Cardiac ventricle fibroblast (primary cell): Measurements from ENCODE around the gene VIM. TPM values are rescaled to one million over a fixed set of nuclear protein-coding genes. Genes with fewer than 3 reads are reported as not detected.

Experiments used
- total RNA-seq: library from RNA; depleted of rRNA; stranded (reverse); fragments of >200 nt; gene quantifications from 2 replicates; pipeline ENCODE4 v1.2.3, GENCODE V29; 2015

VIM gene
- 10,309 and 10,850 TPM in 2 replicates for total RNA-seq

DNA sequence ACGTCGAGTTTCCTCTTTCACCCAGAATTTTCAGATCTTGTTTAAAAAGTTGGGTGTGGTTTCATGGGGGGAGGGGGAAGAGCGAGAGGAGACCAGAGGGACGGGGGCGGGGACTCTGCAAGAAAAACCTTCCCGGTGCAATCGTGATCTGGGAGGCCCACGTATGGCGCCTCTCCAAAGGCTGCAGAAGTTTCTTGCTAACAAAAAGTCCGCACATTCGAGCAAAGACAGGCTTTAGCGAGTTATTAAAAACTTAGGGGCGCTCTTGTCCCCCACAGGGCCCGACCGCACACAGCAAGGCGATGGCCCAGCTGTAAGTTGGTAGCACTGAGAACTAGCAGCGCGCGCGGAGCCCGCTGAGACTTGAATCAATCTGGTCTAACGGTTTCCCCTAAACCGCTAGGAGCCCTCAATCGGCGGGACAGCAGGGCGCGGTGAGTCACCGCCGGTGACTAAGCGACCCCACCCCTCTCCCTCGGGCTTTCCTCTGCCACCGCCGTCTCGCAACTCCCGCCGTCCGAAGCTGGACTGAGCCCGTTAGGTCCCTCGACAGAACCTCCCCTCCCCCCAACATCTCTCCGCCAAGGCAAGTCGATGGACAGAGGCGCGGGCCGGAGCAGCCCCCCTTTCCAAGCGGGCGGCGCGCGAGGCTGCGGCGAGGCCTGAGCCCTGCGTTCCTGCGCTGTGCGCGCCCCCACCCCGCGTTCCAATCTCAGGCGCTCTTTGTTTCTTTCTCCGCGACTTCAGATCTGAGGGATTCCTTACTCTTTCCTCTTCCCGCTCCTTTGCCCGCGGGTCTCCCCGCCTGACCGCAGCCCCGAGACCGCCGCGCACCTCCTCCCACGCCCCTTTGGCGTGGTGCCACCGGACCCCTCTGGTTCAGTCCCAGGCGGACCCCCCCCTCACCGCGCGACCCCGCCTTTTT lies at the start of gene VIM:
VIM (plus strand) TSS at position 151 of the 925 bp plus-strand sequence. CDS start 1,182 bp downstream, outside the sequence.

DNA sequence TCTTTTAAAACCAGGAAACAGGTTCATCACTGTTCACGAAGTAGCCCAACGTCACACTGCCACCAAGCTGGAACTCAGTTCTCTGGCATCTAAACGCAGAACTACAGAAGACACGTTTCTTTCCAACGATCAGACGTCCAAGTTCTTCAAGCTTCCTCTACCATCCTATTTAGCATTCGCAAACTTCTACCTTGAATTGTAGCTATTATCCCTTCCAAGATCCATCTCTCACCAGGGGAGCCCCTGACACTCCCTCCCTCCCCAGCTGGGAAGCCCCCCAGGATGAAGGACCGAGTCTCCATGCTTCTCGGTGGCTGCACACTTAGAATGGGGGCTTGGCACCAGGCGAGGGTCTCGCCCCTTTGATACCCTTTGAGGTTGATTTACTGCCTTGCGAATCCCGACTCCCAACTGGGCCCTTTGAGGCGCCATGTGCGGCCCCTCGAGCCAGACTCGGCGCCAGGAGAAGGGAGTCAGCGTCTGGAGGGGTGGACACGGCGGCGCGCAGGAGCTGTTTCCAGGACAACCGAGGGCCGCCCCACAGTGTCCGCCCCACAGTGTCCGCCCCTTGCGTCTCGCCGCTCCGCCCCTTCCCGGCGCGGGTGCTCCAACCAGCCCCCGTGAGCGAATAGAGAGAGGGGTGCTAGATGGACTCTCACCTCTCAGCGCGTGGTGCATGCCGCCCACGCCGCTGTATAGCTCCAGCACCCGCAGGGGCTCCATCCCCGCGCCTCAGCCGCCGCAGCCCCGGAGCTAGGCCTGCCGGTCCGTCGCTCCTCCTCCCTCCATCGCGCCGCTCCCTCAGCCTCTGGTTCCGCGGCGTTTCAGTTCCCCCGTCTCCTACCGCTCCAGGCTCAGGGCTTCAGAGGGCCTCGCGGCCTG lies 26.9 kb upstream of the VIM start, which contains the start of gene TRDMT1:
TRDMT1 (minus strand) TSS at position 761 of the 882 bp plus-strand sequence; CDS start at position 723, 38 bp downstream.

Other genes starting within 250 kb of the VIM start
- gene CUBN, start 98.4 kb upstream of the VIM start, total RNA-seq: 1.4 and 7.2 TPM in 2 replicates
- gene TRDMT1, start 26.6 kb upstream of the VIM start, total RNA-seq: 2.8 and 3.2 TPM in 2 replicates
- gene ST8SIA6, start 226.4 kb downstream of the VIM start, total RNA-seq: not detected in 2 replicates